ENCODE measurements around the gene HDAC5.
A peak's percentile ranks its signal among the peaks of the same experiment; 100 is the strongest.

Gene HDAC5

GRCh38 chr17:44076716-44077594 lies 46.5 kb downstream of the HDAC5 start:
- ChIA-PET POLR2A (no interaction called here), CTCF (no interaction called here)
- peak; percentile 56; the same call in 1 of the 2 replicates for TF ChIP-seq ZIC2 (tag by site-specific recombination; IDR thresholded peaks at IDR 0.05)
- TF ChIP-seq ZBTB20 (tag by site-specific recombination; IDR thresholded peaks at IDR 0.05) = peak; percentile 86
- no peak for TF ChIP-seq SALL2 (tag by site-specific recombination; IDR thresholded peaks at IDR 0.05; ENCODE audit: borderline replicate concordance)
- TF ChIP-seq ZBTB48 (tag by site-specific recombination; IDR thresholded peaks at IDR 0.05) = peak; percentile 54; the same call in 1 of the 2 replicates
- H3K4me3 ChIP-seq (ENCODE audit: low read depth, low read length) = no peak overlapping the region
- no peaks in the 10 kb centered on the region for H3K9me3 ChIP-seq (ENCODE audit: control insufficient read depth, insufficient read depth, low read depth, low read length)
- peaks cover 6 to 79% of the 10 kb centered on the region in 2 experiments for H3K36me3 ChIP-seq (ENCODE audit: control insufficient read depth in 2 of 2, insufficient read depth in 1 of 2, low read length in 2 of 2)
- peaks cover 8% of the 10 kb centered on the region for H3K4me1 ChIP-seq (ENCODE audit: control insufficient read depth, insufficient read depth, low read length)
- H3K27ac ChIP-seq (ENCODE audit: extremely low read depth, low read depth, low read length) = peak overlapping the region; percentile 40; the same call in 1 of the 2 replicates

GRCh38 chr17:44075598-44076293 lies 47.7 kb downstream of the HDAC5 start:
- POLR2A ChIA-PET = interaction anchor here (2.9 kb wide), 1 partner anchor 8 kb away, joined by 13 read pairs; no protein-coding TSS in a partner anchor
- Histone ChIP-seq H3K4me3 (ENCODE audit: low read depth, low read length) (no peak overlapping the region), H3K27ac (ENCODE audit: extremely low read depth, low read depth, low read length) (peak overlapping the region; percentile 39; the same call in 1 of the 2 replicates), H3K36me3 (ENCODE audit: control insufficient read depth in 2 of 2, insufficient read depth in 1 of 2, low read length in 2 of 2) (peaks cover 6 to 73% of the 10 kb centered on the region in 2 experiments), H3K9me3 (ENCODE audit: control insufficient read depth, insufficient read depth, low read depth, low read length) (no peaks in the 10 kb centered on the region), H3K4me1 (ENCODE audit: control insufficient read depth, insufficient read depth, low read length) (peaks cover 13% of the 10 kb centered on the region)
- TF ChIP-seq GLIS1 (tag by site-specific recombination; IDR thresholded peaks at IDR 0.05) (peak; percentile 49; the same call in 1 of the 2 replicates), KLF17 (tag by site-specific recombination; IDR thresholded peaks at IDR 0.05) (peak; percentile 99), GLIS2 (tag by site-specific recombination; IDR thresholded peaks at IDR 0.05) (peak; percentile 42; the same call in 1 of the 2 replicates)
- TF ChIP-seq, protein P1, sequence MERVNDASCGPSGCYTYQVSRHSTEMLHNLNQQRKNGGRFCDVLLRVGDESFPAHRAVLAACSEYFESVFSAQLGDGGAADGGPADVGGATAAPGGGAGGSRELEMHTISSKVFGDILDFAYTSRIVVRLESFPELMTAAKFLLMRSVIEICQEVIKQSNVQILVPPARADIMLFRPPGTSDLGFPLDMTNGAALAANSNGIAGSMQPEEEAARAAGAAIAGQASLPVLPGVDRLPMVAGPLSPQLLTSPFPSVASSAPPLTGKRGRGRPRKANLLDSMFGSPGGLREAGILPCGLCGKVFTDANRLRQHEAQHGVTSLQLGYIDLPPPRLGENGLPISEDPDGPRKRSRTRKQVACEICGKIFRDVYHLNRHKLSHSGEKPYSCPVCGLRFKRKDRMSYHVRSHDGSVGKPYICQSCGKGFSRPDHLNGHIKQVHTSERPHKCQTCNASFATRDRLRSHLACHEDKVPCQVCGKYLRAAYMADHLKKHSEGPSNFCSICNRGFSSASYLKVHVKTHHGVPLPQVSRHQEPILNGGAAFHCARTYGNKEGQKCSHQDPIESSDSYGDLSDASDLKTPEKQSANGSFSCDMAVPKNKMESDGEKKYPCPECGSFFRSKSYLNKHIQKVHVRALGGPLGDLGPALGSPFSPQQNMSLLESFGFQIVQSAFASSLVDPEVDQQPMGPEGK (tag by site-specific recombination; IDR thresholded peaks at IDR 0.05) = no peak
- CTCF ChIA-PET = interaction anchor here (0.6 to 1.5 kb wide), 4 partner anchors 8 to 43 kb away, joined by 3 to 8 read pairs (median 5); no protein-coding TSS in a partner anchor

DNA sequence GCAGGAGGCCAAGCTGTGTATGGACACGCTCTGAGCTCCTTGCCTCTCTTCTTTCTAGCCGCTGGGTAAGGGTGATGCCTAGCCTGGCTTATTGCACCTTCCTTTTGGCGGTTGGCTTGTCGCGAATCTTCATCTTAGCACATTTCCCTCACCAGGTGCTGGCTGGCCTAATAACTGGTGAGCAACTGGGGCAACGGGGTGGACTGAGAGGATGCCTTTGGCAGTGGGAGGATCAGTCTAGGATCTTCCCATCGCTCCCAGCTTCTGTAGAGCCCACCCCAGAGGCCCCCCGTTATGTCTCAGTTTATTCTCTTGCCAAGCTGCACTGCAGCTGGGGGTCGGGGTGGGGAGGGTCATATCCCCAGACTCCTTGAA lies 48.5 kb downstream of the HDAC5 start:
- TF ChIP-seq ZNF10 (tag by site-specific recombination; IDR thresholded peaks at IDR 0.05) = 0 out of 2 replicates have a peak, but pooled peaks have one; percentile 31
- no peak for TF ChIP-seq ZNF488 (tag by site-specific recombination; IDR thresholded peaks at IDR 0.05)
- TF ChIP-seq, protein P2, sequence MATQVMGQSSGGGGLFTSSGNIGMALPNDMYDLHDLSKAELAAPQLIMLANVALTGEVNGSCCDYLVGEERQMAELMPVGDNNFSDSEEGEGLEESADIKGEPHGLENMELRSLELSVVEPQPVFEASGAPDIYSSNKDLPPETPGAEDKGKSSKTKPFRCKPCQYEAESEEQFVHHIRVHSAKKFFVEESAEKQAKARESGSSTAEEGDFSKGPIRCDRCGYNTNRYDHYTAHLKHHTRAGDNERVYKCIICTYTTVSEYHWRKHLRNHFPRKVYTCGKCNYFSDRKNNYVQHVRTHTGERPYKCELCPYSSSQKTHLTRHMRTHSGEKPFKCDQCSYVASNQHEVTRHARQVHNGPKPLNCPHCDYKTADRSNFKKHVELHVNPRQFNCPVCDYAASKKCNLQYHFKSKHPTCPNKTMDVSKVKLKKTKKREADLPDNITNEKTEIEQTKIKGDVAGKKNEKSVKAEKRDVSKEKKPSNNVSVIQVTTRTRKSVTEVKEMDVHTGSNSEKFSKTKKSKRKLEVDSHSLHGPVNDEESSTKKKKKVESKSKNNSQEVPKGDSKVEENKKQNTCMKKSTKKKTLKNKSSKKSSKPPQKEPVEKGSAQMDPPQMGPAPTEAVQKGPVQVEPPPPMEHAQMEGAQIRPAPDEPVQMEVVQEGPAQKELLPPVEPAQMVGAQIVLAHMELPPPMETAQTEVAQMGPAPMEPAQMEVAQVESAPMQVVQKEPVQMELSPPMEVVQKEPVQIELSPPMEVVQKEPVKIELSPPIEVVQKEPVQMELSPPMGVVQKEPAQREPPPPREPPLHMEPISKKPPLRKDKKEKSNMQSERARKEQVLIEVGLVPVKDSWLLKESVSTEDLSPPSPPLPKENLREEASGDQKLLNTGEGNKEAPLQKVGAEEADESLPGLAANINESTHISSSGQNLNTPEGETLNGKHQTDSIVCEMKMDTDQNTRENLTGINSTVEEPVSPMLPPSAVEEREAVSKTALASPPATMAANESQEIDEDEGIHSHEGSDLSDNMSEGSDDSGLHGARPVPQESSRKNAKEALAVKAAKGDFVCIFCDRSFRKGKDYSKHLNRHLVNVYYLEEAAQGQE (tag by site-specific recombination; IDR thresholded peaks at IDR 0.05) = no peak
- no peak for TF ChIP-seq ZNF449 (tag by site-specific recombination; IDR thresholded peaks at IDR 0.05)
- TF ChIP-seq, protein P3, sequence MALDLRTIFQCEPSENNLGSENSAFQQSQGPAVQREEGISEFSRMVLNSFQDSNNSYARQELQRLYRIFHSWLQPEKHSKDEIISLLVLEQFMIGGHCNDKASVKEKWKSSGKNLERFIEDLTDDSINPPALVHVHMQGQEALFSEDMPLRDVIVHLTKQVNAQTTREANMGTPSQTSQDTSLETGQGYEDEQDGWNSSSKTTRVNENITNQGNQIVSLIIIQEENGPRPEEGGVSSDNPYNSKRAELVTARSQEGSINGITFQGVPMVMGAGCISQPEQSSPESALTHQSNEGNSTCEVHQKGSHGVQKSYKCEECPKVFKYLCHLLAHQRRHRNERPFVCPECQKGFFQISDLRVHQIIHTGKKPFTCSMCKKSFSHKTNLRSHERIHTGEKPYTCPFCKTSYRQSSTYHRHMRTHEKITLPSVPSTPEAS (tag by site-specific recombination; IDR thresholded peaks at IDR 0.05) = no peak
- POLR2A ChIA-PET = interaction anchor here (0.6 to 2.9 kb wide), 4 partner anchors 8 to 93 kb away, joined by 3 to 13 read pairs (median 4); no protein-coding TSS in a partner anchor
- Histone ChIP-seq H3K4me3 (ENCODE audit: low read depth, low read length) (no peak overlapping the region), H3K9me3 (ENCODE audit: control insufficient read depth, insufficient read depth, low read depth, low read length) (no peaks in the 10 kb centered on the region), H3K27ac (ENCODE audit: extremely low read depth, low read depth, low read length) (no peak overlapping the region), H3K36me3 (ENCODE audit: control insufficient read depth in 2 of 2, insufficient read depth in 1 of 2, low read length in 2 of 2) (peaks cover 6 to 65% of the 10 kb centered on the region in 2 experiments), H3K4me1 (ENCODE audit: control insufficient read depth, insufficient read depth, low read length) (peaks cover 16% of the 10 kb centered on the region)
- CTCF ChIA-PET = interaction anchor here (1.0 to 1.5 kb wide), 5 partner anchors 9 to 41 kb away, joined by 3 to 8 read pairs (median 4); no protein-coding TSS in a partner anchor
